H1 (cell line): ENCODE results near the gene MDK.

Experiments used
- BCL11A ChIP-seq, 2 experiments: IDR thresholded peaks; one replicate each; pipeline ENCODE4 v1.6.1; 2011; ENCODE audit warnings: low read depth in 2 of 2, low read length in 2 of 2, mild to moderate bottlenecking in 2 of 2
- CTCF ChIP-seq, 3 experiments: IDR thresholded peaks; 1 replicate in 2 of 3; 2 replicates in 1 of 3; pipeline versions ENCODE4 v1.5.1 to v1.6.1; 2011; ENCODE audit warnings: low read length in 3 of 3, mild to moderate bottlenecking in 3 of 3, inconsistent platforms in 2 of 3, low read depth in 1 of 3, moderate library complexity in 1 of 3; ENCODE audit not compliant: insufficient read depth in 1 of 3; ENCODE audit errors: control extremely low read depth in 1 of 3
- EP300 ChIP-seq, 2 experiments: IDR thresholded peaks; 1 replicate in 1 of 2; 2 replicates in 1 of 2; pipeline ENCODE4 v1.6.1; 2011 to 2012; ENCODE audit warnings: low read depth in 2 of 2, low read length in 2 of 2, mild to moderate bottlenecking in 2 of 2, borderline replicate concordance in 1 of 2, inconsistent platforms in 1 of 2, moderate library complexity in 1 of 2

GRCh38 chr11:46342239-46342638 is 39.2 kb upstream of the MDK start:
- TF ChIP-seq BCL11A (IDR thresholded peaks at IDR 0.05; ENCODE audit: low read depth in 2 of 2, low read length in 2 of 2) = no peak
- TF ChIP-seq EP300 (IDR thresholded peaks at IDR 0.05; ENCODE audit: borderline replicate concordance in 1 of 2, low read depth in 2 of 2, low read length in 2 of 2) = no peak
- TF ChIP-seq CTCF (IDR thresholded peaks at IDR 0.05; ENCODE audit: control extremely low read depth in 1 of 3, insufficient read depth in 1 of 3, low read depth in 1 of 3, low read length in 3 of 3) = no peak
